HG02642 (cell line): Measurements from ENCODE around the gene AGAP5.
"Not testable (repeated sequence)": the region's sequence is repeated elsewhere in the genome, so short reads cannot be mapped to it uniquely, and the experiment has no call there.

Experiments used
- ATAC-seq: cut with Tn5 transposase; IDR thresholded peaks from one replicate; pipeline ENCODE4 v1.9.1; 2021; ENCODE audit warnings: mild to moderate bottlenecking; ENCODE audit not compliant: unreplicated experiment, poor library complexity

AGAP5 gene

GRCh38 chr10:73715179-73716156 is 17.6 kb upstream of the AGAP5 start:
- ATAC-seq = not testable (repeated sequence)

- not testable (repeated sequence) for ATAC-seq
Measured at GRCh38 chr10:73714483-73714882, 16.6 kb upstream of the AGAP5 start.

- not testable (repeated sequence) for ATAC-seq
Measured at GRCh38 chr10:73713912-73714311, 16.0 kb upstream of the AGAP5 start.

GRCh38 chr10:73711683-73712082 is 13.8 kb upstream of the AGAP5 start:
- not testable (repeated sequence) for ATAC-seq

GRCh38 chr10:73708122-73708521 is 10.2 kb upstream of the AGAP5 start:
- not testable (repeated sequence) for ATAC-seq

GRCh38 chr10:73707628-73708027 is 9.7 kb upstream of the AGAP5 start:
- ATAC-seq = not testable (repeated sequence)

GRCh38 chr10:73706488-73706887 is 8.6 kb upstream of the AGAP5 start:
- ATAC-seq = not testable (repeated sequence)

GRCh38 chr10:73705506-73706072 is 7.7 kb upstream of the AGAP5 start:
- ATAC-seq = not testable (repeated sequence)

GRCh38 chr10:73703924-73704323 is 6.0 kb upstream of the AGAP5 start:
- ATAC-seq = not testable (repeated sequence)

GRCh38 chr10:73698819-73699218 is 910 bp upstream of the AGAP5 start:
- ATAC-seq = not testable (repeated sequence)

- ATAC-seq = not testable (repeated sequence)
Measured at GRCh38 chr10:73695302-73695701, 2.6 kb downstream of the AGAP5 start.

- not testable (repeated sequence) for ATAC-seq
Measured at GRCh38 chr10:73690755-73691154, 7.2 kb downstream of the AGAP5 start.

- not testable (repeated sequence) for ATAC-seq
Measured at GRCh38 chr10:73689596-73689995, 8.3 kb downstream of the AGAP5 start.

GRCh38 chr10:73687641-73688040 is 10.3 kb downstream of the AGAP5 start:
- not testable (repeated sequence) for ATAC-seq

- ATAC-seq = not testable (repeated sequence)
Measured at GRCh38 chr10:73674546-73674945, 23.4 kb downstream of the AGAP5 start.

GRCh38 chr10:73668378-73668777 is 29.5 kb downstream of the AGAP5 start:
- ATAC-seq = not testable (repeated sequence)

- ATAC-seq = not testable (repeated sequence)
Measured at GRCh38 chr10:73666153-73666809, 31.6 kb downstream of the AGAP5 start.

GRCh38 chr10:73665581-73665980 is 32.3 kb downstream of the AGAP5 start:
- ATAC-seq = not testable (repeated sequence)

- ATAC-seq = not testable (repeated sequence)
Measured at GRCh38 chr10:73664156-73665040, 33.5 kb downstream of the AGAP5 start.

GRCh38 chr10:73663621-73664020 is 34.3 kb downstream of the AGAP5 start:
- ATAC-seq = not testable (repeated sequence)
